ENCODE data around the gene APOE. TPM values are rescaled to one million over a fixed set of nuclear protein-coding genes. Genes with fewer than 3 reads are reported as not detected.

Gene APOE
- total RNA-seq, 4 donors from 2014 or later = 199 to 635 (median 313) TPM

DNA sequence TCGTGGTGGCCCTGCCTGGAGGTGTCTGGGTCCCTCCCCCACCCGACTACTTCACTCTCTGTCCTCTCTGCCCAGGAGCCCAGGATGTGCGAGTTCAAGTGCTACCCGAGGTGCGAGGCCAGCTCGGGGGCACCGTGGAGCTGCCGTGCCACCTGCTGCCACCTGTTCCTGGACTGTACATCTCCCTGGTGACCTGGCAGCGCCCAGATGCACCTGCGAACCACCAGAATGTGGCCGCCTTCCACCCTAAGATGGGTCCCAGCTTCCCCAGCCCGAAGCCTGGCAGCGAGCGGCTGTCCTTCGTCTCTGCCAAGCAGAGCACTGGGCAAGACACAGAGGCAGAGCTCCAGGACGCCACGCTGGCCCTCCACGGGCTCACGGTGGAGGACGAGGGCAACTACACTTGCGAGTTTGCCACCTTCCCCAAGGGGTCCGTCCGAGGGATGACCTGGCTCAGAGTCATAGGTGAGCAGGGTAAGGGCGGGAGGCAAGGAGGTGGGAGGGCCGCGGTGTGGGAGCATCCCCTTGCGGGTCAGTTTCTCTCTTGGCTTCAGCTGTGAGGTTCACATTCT lies 40.3 kb upstream of the APOE start:
- intact Hi-C loops (cut with DNase I) = no loop called here
- no peak for DNase-seq
- no peaks in the 10 kb centered on the region for H3K9me3 ChIP-seq
- peaks cover 7 to 9% of the 10 kb centered on the region in 2 donors for H3K36me3 ChIP-seq
- no peaks in the 10 kb centered on the region for H3K4me1 ChIP-seq
- no peak overlapping the region for H3K27ac ChIP-seq
- H3K27me3 ChIP-seq = no peaks in the 10 kb centered on the region
- WGBS, 2 donors = 92% methylated on average over 15 to 19 of the region's 27 CpGs
- TF ChIP-seq, protein P1, sequence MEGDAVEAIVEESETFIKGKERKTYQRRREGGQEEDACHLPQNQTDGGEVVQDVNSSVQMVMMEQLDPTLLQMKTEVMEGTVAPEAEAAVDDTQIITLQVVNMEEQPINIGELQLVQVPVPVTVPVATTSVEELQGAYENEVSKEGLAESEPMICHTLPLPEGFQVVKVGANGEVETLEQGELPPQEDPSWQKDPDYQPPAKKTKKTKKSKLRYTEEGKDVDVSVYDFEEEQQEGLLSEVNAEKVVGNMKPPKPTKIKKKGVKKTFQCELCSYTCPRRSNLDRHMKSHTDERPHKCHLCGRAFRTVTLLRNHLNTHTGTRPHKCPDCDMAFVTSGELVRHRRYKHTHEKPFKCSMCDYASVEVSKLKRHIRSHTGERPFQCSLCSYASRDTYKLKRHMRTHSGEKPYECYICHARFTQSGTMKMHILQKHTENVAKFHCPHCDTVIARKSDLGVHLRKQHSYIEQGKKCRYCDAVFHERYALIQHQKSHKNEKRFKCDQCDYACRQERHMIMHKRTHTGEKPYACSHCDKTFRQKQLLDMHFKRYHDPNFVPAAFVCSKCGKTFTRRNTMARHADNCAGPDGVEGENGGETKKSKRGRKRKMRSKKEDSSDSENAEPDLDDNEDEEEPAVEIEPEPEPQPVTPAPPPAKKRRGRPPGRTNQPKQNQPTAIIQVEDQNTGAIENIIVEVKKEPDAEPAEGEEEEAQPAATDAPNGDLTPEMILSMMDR (IDR thresholded peaks at IDR 0.05) = no peak
- TF ChIP-seq POLR2A (IDR thresholded peaks at IDR 0.05) = no peak
- no peak overlapping the region for H3K4me3 ChIP-seq (replicated peaks in 1 of 3)

DNA sequence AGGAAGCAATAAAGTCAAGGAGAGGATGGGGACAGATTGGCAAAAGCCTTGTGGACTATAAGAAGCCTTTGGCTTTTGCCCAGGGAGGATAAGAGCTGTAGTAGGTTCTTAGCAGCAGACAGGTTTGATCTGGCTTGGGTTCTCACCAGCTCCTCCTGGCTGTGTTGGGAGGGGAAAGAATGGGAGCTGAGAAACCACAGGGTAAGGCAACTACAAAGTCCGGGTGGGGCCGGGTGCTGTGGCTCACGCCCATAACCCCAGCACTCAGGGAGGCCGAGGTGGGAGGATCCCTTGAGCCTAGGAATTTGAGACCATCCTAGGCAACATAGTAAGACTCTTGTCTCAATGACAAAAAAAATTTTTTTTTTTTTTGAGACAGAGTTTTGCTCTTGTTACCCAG lies 38.9 kb upstream of the APOE start:
- Histone ChIP-seq H3K9me3 (no peaks in the 10 kb centered on the region), H3K36me3 (peaks cover 7 to 10% of the 10 kb centered on the region in 2 donors), H3K27ac (no peak overlapping the region), H3K27me3 (no peaks in the 10 kb centered on the region), H3K4me1 (no peaks in the 10 kb centered on the region), H3K4me3 (replicated peaks in 1 of 3) (no peak overlapping the region)
- TF ChIP-seq POLR2A (IDR thresholded peaks at IDR 0.05) = no peak
- TF ChIP-seq, protein P1 (IDR thresholded peaks at IDR 0.05) = no peak
- intact Hi-C loops (cut with DNase I) = no loop called here
- WGBS, 2 donors = 87 to 90% methylated on average over 4 of the region's 4 CpGs
- DNase-seq = no peak

DNA sequence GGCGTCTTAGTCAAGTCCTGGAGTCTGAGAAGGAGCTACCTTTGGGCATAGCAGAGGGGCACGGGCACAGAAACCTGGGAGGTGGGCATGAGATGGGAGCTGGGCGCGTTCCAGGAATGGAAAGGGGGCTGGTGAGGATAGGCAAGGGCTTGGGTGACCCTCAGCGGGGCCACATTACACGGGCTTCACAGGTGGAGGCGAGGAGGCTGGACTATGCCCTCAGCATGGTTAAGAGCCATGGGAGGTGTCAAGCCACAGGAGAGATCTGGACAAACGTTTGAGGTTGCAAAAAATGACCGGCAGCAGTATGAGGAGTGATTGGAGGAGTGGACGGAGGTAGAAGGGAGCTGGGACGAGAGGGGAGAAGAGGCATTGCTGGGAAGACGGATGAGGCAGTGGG lies 38.0 kb upstream of the APOE start:
- no peaks in the 10 kb centered on the region for H3K27me3 ChIP-seq
- intact Hi-C loops (cut with DNase I) = no loop called here
- no peak overlapping the region for H3K4me3 ChIP-seq (replicated peaks in 1 of 3)
- no peak overlapping the region for H3K27ac ChIP-seq
- no peak for DNase-seq
- TF ChIP-seq, protein P1 (IDR thresholded peaks at IDR 0.05) = no peak
- no peak for TF ChIP-seq POLR2A (IDR thresholded peaks at IDR 0.05)
- H3K36me3 ChIP-seq = peaks cover 11 to 19% of the 10 kb centered on the region in 2 donors
- H3K9me3 ChIP-seq = no peaks in the 10 kb centered on the region
- H3K4me1 ChIP-seq = no peaks in the 10 kb centered on the region
- 86 to 93% methylated on average over 12 of the region's 12 CpGs for WGBS, 2 donors

DNA sequence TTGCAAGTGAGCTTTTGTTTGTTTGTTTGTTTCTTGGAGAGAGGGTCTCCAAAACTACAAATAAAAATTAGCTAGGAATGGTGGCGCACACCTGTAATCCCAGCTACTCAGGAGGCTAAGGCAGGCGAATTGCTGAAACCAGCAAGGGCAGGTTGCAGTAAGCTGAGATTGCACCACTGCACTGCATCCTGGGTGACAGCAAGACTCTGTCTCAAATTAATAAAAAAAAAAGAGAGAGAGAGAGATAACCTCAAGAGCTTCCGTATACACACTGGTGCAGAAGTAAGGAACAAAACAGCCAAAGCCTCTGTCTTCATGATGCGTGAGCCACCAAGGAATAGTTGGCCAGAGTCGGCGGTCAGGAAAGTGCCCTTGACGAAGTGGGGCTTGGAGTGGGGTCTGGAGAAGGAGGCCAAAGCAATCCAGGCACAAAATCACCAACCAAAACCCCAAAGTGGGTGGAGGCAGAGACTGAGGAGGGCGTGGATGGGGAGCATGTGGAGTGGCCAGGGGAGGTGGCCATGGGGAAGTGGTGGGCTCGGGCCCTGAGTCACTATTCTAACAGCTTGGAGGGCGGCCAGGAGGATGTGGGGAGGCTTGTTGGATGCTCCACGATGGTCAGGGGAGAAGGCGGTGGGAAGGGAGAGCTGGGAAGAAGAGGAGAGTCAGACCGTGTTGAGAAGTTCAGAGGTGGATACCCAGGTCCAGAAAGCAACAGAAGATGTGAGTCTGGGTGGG lies 35.7 kb upstream of the APOE start:
- WGBS, 2 donors = 78 to 81% methylated on average over 13 of the region's 13 CpGs
- Histone ChIP-seq H3K27ac (peak overlapping the region in 1 of 3 donors; percentile 41), H3K36me3 (peaks cover 25 to 39% of the 10 kb centered on the region in 2 donors), H3K27me3 (no peaks in the 10 kb centered on the region), H3K9me3 (no peaks in the 10 kb centered on the region), H3K4me3 (replicated peaks in 1 of 3) (no peak overlapping the region), H3K4me1 (no peaks in the 10 kb centered on the region)
- intact Hi-C loops (cut with DNase I) = no loop called here
- DNase-seq = no peak
- TF ChIP-seq, protein P1 (IDR thresholded peaks at IDR 0.05) = no peak
- TF ChIP-seq POLR2A (IDR thresholded peaks at IDR 0.05) = no peak

DNA sequence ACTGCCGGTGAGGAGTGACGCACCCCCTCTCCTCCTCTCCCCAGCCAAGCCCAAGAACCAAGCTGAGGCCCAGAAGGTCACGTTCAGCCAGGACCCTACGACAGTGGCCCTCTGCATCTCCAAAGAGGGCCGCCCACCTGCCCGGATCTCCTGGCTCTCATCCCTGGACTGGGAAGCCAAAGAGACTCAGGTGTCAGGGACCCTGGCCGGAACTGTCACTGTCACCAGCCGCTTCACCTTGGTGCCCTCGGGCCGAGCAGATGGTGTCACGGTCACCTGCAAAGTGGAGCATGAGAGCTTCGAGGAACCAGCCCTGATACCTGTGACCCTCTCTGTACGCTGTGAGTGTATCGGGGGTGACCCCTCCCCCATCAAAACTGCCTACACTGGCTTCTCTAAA lies 33.8 kb upstream of the APOE start:
- 94 to 95% methylated on average over 8 to 9 of the region's 14 CpGs for WGBS, 2 donors
- intact Hi-C loops (cut with DNase I) = no loop called here
- peaks cover 36 to 49% of the 10 kb centered on the region in 2 donors for H3K36me3 ChIP-seq
- H3K27me3 ChIP-seq = no peaks in the 10 kb centered on the region
- TF ChIP-seq, protein P1 (IDR thresholded peaks at IDR 0.05) = no peak
- no peak for TF ChIP-seq POLR2A (IDR thresholded peaks at IDR 0.05)
- no peaks in the 10 kb centered on the region for H3K9me3 ChIP-seq
- no peak overlapping the region for H3K4me3 ChIP-seq (replicated peaks in 1 of 3)
- DNase-seq = no peak
- no peak overlapping the region for H3K27ac ChIP-seq
- H3K4me1 ChIP-seq = no peaks in the 10 kb centered on the region

Data from thyroid gland (tissue), 4 donors.